ENCODE data around the gene FSD1. TPM values are rescaled to one million over a fixed set of nuclear protein-coding genes. Genes with fewer than 3 reads are reported as not detected.

Gene FSD1
- 7.9 and 9.6 TPM in 2 replicates for total RNA-seq

DNA sequence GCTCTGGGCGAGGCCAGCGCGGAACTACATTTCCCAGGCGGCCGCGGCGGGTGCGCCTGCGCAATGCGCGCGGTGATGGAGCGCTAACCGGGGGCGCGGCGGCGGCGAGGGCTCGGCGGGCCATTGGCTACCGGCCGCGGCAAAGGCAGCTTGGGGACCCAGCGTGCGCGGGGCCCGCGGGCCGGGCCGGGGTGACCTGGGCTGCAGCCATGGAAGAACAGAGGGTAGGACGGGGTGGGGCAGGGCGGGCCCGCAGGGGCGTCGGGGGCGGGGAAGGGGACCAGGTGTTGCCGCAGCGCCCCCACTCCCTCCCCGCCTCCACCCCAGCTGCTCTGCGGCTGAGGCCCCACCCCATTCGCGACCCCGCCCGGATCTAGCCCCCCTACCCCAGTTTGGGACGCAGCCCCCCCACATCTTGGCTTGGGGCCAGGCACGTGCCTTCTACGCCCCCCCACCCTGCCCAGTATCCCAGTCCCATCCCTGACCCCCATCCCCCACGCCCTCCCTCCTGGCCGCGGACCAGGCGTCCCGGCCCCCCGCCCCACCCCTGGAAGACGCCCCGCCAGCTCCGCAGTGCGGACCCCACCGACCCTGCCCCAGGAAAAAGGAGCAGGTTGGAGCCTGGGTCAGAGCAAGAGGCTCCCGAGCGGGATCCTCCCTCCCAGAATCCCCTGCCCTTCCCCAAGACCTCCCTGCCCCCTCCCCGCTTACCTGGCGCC is at the start of gene FSD1:
Gene FSD1 (plus strand): TSS at position 61 of the 719 bp plus-strand sequence. CDS start 149 bp downstream, at position 210.

DNA sequence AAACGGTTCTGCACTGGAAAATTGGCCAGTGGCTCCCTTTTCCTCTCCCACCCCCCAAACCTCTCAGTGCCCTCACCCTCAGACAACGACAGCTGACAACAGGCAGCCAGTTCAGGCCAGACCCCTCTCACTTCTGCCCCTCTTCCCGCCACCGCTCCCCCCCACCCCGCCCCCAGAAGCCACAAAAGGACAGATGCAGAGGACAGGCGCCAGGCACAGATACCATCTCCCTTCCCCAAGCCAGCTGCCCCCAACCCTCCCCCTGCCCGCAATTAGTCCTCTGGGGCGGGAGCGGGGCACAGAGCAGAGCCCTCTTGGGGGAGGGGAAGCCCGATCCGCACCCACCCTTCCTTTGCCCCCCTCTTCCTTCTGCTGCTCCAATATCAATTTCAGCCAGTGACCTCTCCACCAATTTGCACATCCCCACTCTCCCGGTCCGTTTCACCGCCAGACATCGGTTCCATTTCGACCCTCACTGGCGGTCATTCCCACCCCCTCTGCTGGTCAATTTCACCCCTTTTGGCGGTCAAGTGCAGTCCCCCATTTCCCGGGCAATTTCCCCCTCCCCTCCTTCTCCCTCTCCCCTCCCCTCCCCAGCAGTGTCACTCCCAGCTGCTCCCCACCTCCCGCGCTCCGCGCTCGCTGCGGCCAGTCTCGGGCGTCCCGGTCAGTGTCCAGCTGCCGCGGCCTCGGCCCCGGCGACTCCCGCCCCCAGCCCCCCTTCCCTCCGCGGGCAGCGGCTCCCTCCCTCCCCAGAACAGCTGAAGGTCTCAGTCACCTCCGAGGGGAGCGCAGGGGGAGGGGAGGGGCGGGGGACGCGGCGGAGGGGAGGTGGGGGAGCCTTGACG is 25.8 kb upstream of the FSD1 start, which contains the start of gene SHD:
Gene SHD (plus strand): TSS at position 848 of the 848 bp plus-strand sequence. CDS start 798 bp downstream, outside the sequence.

GRCh38 chr19:4302243-4302640 is 2.2 kb upstream of the FSD1 start, which contains the start of gene TMIGD2:
TSS of gene TMIGD2 (minus strand) at chr19:4302389. CDS start at chr19:4302385, 4 bp downstream.

DNA sequence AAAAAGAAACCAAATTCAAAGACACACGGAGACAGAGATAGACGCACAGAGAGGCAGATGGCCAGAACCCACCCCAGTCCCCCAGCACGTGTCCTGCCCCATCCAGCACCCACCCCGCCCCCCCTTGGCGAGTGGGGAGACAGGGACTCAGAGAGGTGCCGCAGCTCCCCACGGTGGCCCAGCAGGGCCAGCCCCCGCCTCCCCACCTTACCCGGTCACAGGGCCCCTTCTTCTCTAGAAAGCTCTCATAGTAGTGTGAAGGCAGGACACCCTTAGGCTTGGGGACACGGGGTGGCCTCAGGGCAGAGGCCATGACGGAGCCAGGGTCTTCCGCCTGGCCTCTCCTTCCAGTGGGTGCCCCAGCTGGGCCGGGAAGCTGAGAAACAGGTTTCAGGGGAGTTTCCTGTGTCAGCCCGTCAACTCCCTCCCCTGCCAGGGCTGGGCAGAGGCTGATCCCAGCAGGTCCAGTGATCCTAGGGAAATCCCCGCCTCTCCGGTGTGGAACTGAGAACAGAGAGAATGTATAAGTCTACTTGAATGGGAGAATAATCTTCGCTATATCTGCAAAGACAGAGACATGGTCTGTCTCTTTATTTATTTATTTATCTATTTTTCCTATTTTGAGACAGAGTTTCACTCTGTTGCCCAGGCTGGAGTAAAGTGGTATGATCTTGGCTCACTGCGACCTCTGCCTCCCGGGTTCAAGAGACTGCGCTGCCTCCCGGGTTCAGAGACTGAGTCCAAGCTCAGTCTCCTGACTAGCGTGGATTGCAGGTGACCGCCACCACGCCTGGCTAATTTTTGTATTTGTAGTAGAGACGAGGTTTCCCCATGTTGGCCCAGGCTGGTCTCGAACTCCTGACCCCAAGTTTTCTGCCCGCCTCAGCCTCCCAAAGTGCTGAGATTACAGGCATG is 34.3 kb downstream of the FSD1 start, which contains the start of gene STAP2:
Gene STAP2 (minus strand): TSS at position 387 of the 915 bp plus-strand sequence. CDS start 74 bp downstream, at position 313.

GRCh38 chr19:4343370-4344307 is 39.2 kb downstream of the FSD1 start, which contains the start of gene MPND:
TSS of gene MPND (plus strand) at chr19:4343562. CDS start at chr19:4343594, 32 bp downstream.

Other genes with a start within 250 kb of the FSD1 start
- 28.0 and 33.6 TPM in 2 replicates for gene ZBTB7A, start 237.7 kb upstream of the FSD1 start, total RNA-seq
- 135 and 157 TPM in 2 replicates for gene MAP2K2, start 180.5 kb upstream of the FSD1 start, total RNA-seq
- not detected in 2 replicates for gene CREB3L3, start 151.0 kb upstream of the FSD1 start, total RNA-seq
- 25.3 and 47.4 TPM in 2 replicates for gene SIRT6, start 122.0 kb upstream of the FSD1 start, total RNA-seq
- 0.05 TPM in 1 of 2 replicates, not detected in the other for gene ANKRD24, start 121.9 kb upstream of the FSD1 start, total RNA-seq
- gene EBI3, start 75.1 kb upstream of the FSD1 start, total RNA-seq = 0.73 and 1.9 TPM in 2 replicates
- 31.0 and 31.4 TPM in 2 replicates for gene YJU2, start 57.5 kb upstream of the FSD1 start, total RNA-seq
- gene SHD, start 25.3 kb upstream of the FSD1 start, total RNA-seq = not detected in 2 replicates
- gene TMIGD2, start 2.2 kb upstream of the FSD1 start, total RNA-seq = not detected in 2 replicates
- gene STAP2, start 34.2 kb downstream of the FSD1 start, total RNA-seq = 27.2 and 30.9 TPM in 2 replicates
- gene MPND, start 39.0 kb downstream of the FSD1 start, total RNA-seq = 2.8 and 4.5 TPM in 2 replicates
- gene SH3GL1, start 95.9 kb downstream of the FSD1 start, total RNA-seq = 104 and 115 TPM in 2 replicates
- gene CHAF1A, start 98.0 kb downstream of the FSD1 start, total RNA-seq = 20.3 and 22.4 TPM in 2 replicates
- gene UBXN6, start 153.2 kb downstream of the FSD1 start, total RNA-seq = 54.2 and 61.9 TPM in 2 replicates
- gene HDGFL2, start 167.7 kb downstream of the FSD1 start, total RNA-seq = 69.2 and 73.0 TPM in 2 replicates
- gene PLIN4, start 213.9 kb downstream of the FSD1 start, total RNA-seq = 0.07 and 0.20 TPM in 2 replicates
- gene PLIN5, start 230.6 kb downstream of the FSD1 start, total RNA-seq = 0.07 TPM in 1 of 2 replicates, not detected in the other
- gene LRG1, start 235.4 kb downstream of the FSD1 start, total RNA-seq = 0.73 and 0.79 TPM in 2 replicates